H9 (cell line): ENCODE data around the gene KIF6. TPM values are rescaled to one million over a fixed set of nuclear protein-coding genes. Genes with fewer than 3 reads are reported as not detected.

Source experiments
- DNase-seq: peaks from one replicate; pipeline ENCODE4 v3.0.0-alpha.2; 2017
- H2AFZ ChIP-seq: one replicate; pipeline ENCODE4 v1.6.1; 2013; ENCODE audit warnings: mild to moderate bottlenecking, low read length, control low read depth, moderate library complexity
- H2AK5ac ChIP-seq: 2 replicates; pipeline ENCODE4 v1.6.1; 2013; ENCODE audit warnings: low read length, control low read depth, mixed read lengths; ENCODE audit not compliant: insufficient read length
- H2BK120ac ChIP-seq: one replicate; pipeline ENCODE4 v1.6.1; 2013; ENCODE audit warnings: low read depth, mild to moderate bottlenecking, low read length, control low read depth, inconsistent platforms; ENCODE audit not compliant: poor library complexity, severe bottlenecking
- H2BK12ac ChIP-seq: 2 replicates; pipeline ENCODE4 v1.6.1; 2013; ENCODE audit warnings: low read length, control low read depth, mixed read lengths, low read depth; ENCODE audit not compliant: insufficient read length
- H2BK15ac ChIP-seq: 2 replicates; pipeline ENCODE4 v1.6.1; 2013; ENCODE audit warnings: low read depth, low read length, control low read depth
- H2BK20ac ChIP-seq: one replicate; pipeline ENCODE4 v1.6.1; 2013; ENCODE audit warnings: low read depth, mild to moderate bottlenecking, low read length, control low read depth, inconsistent platforms; ENCODE audit not compliant: poor library complexity, severe bottlenecking
- H2BK5ac ChIP-seq: 2 replicates; pipeline ENCODE4 v1.6.1; 2013; ENCODE audit warnings: low read length, control low read depth, mixed read lengths; ENCODE audit not compliant: insufficient read length
- H3K14ac ChIP-seq: 2 replicates; pipeline ENCODE4 v1.6.1; 2013; ENCODE audit warnings: low read length, control low read depth; ENCODE audit not compliant: insufficient read depth
- H3K18ac ChIP-seq: 2 replicates; pipeline ENCODE4 v1.6.1; 2013; ENCODE audit warnings: low read depth, mild to moderate bottlenecking, mixed read lengths, low read length, control low read depth; ENCODE audit not compliant: insufficient read length
- H3K23ac ChIP-seq: 2 replicates; pipeline ENCODE4 v1.6.1; 2013; ENCODE audit warnings: low read length, control low read depth, mixed read lengths, low read depth; ENCODE audit not compliant: insufficient read length
- H3K23me2 ChIP-seq: 2 replicates; pipeline ENCODE4 v1.6.1; 2013; ENCODE audit warnings: low read depth, mild to moderate bottlenecking, mixed read lengths, low read length, control low read depth; ENCODE audit not compliant: insufficient read length, poor library complexity, severe bottlenecking
- H3K27ac ChIP-seq: 2 replicates; pipeline ENCODE4 v1.5.1; 2013; ENCODE audit warnings: low read length, control low read depth, mixed read lengths, low read depth; ENCODE audit not compliant: insufficient read length
- H3K27me3 ChIP-seq: 2 replicates; pipeline ENCODE4 v1.6.1; 2013; ENCODE audit warnings: low read length, control low read depth, inconsistent platforms; ENCODE audit not compliant: insufficient read depth
- H3K4ac ChIP-seq: 2 replicates; pipeline ENCODE4 v1.6.1; 2013; ENCODE audit warnings: low read depth, mild to moderate bottlenecking, control low read depth, inconsistent platforms, low read length, moderate library complexity
- H3K4me1 ChIP-seq: 2 replicates; pipeline ENCODE4 v1.6.1; 2013; ENCODE audit warnings: low read length, control low read depth, inconsistent platforms; ENCODE audit not compliant: insufficient read depth
- H3K4me2 ChIP-seq: 2 replicates; pipeline ENCODE4 v1.6.1; 2013; ENCODE audit warnings: low read length, control low read depth, mixed read lengths; ENCODE audit not compliant: insufficient read length, insufficient read depth
- H3K56ac ChIP-seq: 2 replicates; pipeline ENCODE4 v1.6.1; 2013; ENCODE audit warnings: low read depth, mild to moderate bottlenecking, mixed read lengths, low read length, control low read depth; ENCODE audit not compliant: insufficient read length
- H3K79me1 ChIP-seq: 2 replicates; pipeline ENCODE4 v1.6.1; 2013; ENCODE audit warnings: low read depth, mild to moderate bottlenecking, moderate library complexity, low read length, control low read depth, inconsistent platforms; ENCODE audit not compliant: insufficient read depth, poor library complexity, severe bottlenecking
- H3K79me2 ChIP-seq: 2 replicates; pipeline ENCODE4 v1.6.1; 2013; ENCODE audit warnings: low read length, control low read depth, inconsistent platforms; ENCODE audit not compliant: insufficient read depth
- H3K9ac ChIP-seq: 2 replicates; pipeline ENCODE4 v1.6.1; 2013; ENCODE audit warnings: low read length, control low read depth, mixed read lengths; ENCODE audit not compliant: insufficient read length; ENCODE audit errors: extremely low read depth
- H3K9me3 ChIP-seq: one replicate; pipeline ENCODE4 v1.6.1; 2013; ENCODE audit warnings: low read depth, low read length, inconsistent platforms; ENCODE audit not compliant: control insufficient read depth
- H3T11ph ChIP-seq: one replicate; pipeline ENCODE4 v1.6.1; 2013; ENCODE audit warnings: mild to moderate bottlenecking, low read length, control low read depth, inconsistent platforms
- H4K20me1 ChIP-seq: one replicate; pipeline ENCODE4 v1.6.1; 2013; ENCODE audit not compliant: control insufficient read depth, insufficient read length, insufficient read depth
- H4K5ac ChIP-seq: 2 replicates; pipeline ENCODE4 v1.6.1; 2013; ENCODE audit warnings: low read depth, mild to moderate bottlenecking, mixed read lengths, low read length, control low read depth; ENCODE audit not compliant: insufficient read length
- H4K8ac ChIP-seq: replicated peaks from 2 replicates; pipeline ENCODE4 v1.6.1; 2013; ENCODE audit warnings: low read length, control low read depth, mixed read lengths, low read depth; ENCODE audit not compliant: insufficient read length
- H4K91ac ChIP-seq: 2 replicates; pipeline ENCODE4 v1.6.1; 2013; ENCODE audit warnings: low read depth, mild to moderate bottlenecking, moderate library complexity, mixed read lengths, low read length, control low read depth; ENCODE audit not compliant: insufficient read length
- H3K27ac Mint-ChIP-seq, 3 experiments: 2 replicates in 2 of 3; 3 replicates in 1 of 3; pipeline ENCODE4 v1.8.0; 2020 to 2021; ENCODE audit warnings: mixed read lengths in 3 of 3, mild to moderate bottlenecking in 1 of 3, moderate library complexity in 1 of 3
- H3K27me3 Mint-ChIP-seq: 2 replicates; pipeline ENCODE4 v1.8.0; 2021; ENCODE audit warnings: low read depth, mild to moderate bottlenecking, moderate library complexity, mixed read lengths
- H3K36me3 Mint-ChIP-seq, 3 experiments: 2 replicates in 2 of 3; 3 replicates in 1 of 3; pipeline ENCODE4 v1.8.0; 2020 to 2021; ENCODE audit warnings: low read depth in 3 of 3, mixed read lengths in 3 of 3; ENCODE audit not compliant: insufficient read depth in 1 of 3
- H3K4me1 Mint-ChIP-seq, 2 experiments: 2 replicates each; pipeline ENCODE4 v1.8.0; 2020; ENCODE audit warnings: mixed read lengths in 2 of 2
- H3K4me3 Mint-ChIP-seq, 2 experiments: 2 replicates in 1 of 2; 3 replicates in 1 of 2; pipeline ENCODE4 v1.8.0; 2020 to 2021; ENCODE audit warnings: mild to moderate bottlenecking in 2 of 2, mixed read lengths in 2 of 2, moderate library complexity in 1 of 2
- H3K9me3 Mint-ChIP-seq, 2 experiments: 2 replicates in 1 of 2; 3 replicates in 1 of 2; pipeline ENCODE4 v1.8.0; 2020; ENCODE audit warnings: mild to moderate bottlenecking in 2 of 2, mixed read lengths in 2 of 2, moderate library complexity in 1 of 2
- CTCF ChIP-seq: fragments of 200-600 bp; sonication (generic); conservative IDR thresholded peaks from 3 replicates; pipeline ENCODE4 v1.8.0; 2021; ENCODE audit warnings: antibody characterized with exemption, mild to moderate bottlenecking
- WGBS: extraction: QIAGEN DNeasy Blood & Tissue Kit; methylation state at CpG from one replicate; pipeline ENCODE4 v1.1.7; 2013; ENCODE audit warnings: missing lambda C conversion rate, low lambda C conversion rate, mixed read lengths; ENCODE audit not compliant: insufficient read length; ENCODE audit errors: extremely low coverage; 5-methylcytosine and 5-hydroxymethylcytosine counted together
- total RNA-seq: library from RNA; stranded (reverse); gene quantifications from 2 replicates; pipeline ENCODE4 v1.2.1, GENCODE V29; 2021

The KIF6 gene
- total RNA-seq, 1 experiment from 2014 or later: 0.63 TPM

GRCh38 chr6:39362487-39362865 is 362.7 kb downstream of the KIF6 start:
- no peak overlapping the region for H3K4me2 ChIP-seq
- H3K27me3 Mint-ChIP-seq: peaks cover 15% of the 10 kb centered on the region
- no peak overlapping the region for H3K23ac ChIP-seq
- H3K27ac ChIP-seq: no peak overlapping the region
- no peaks in the 10 kb centered on the region for H3K27me3 ChIP-seq
- no peak overlapping the region for H2BK5ac ChIP-seq
- DNase-seq: no peak
- no peak overlapping the region for H2AK5ac ChIP-seq
- no peaks in the 10 kb centered on the region for H3K79me2 ChIP-seq
- H3K18ac ChIP-seq: peak overlapping the region; percentile 25
- no peaks in the 10 kb centered on the region for H3K79me1 ChIP-seq
- H4K8ac ChIP-seq: no peak overlapping the region
- no peak overlapping the region; the same call in 1 of the 2 replicates for H3K14ac ChIP-seq
- no CpG with 5 or more reads among the region's 3 CpGs for WGBS
- no peak overlapping the region for H2BK120ac ChIP-seq
- no peak overlapping the region for H3K4ac ChIP-seq
- H4K20me1 ChIP-seq: no peaks in the 10 kb centered on the region
- no peak overlapping the region for H2BK12ac ChIP-seq
- H3K4me3 Mint-ChIP-seq: no peak overlapping the region
- no peak overlapping the region for H4K91ac ChIP-seq
- H3K36me3 Mint-ChIP-seq: no peaks in the 10 kb centered on the region
- TF ChIP-seq CTCF: no peak
- no peak overlapping the region for H3K9ac ChIP-seq
- H3K9me3 Mint-ChIP-seq: no peaks in the 10 kb centered on the region
- H3K4me1 Mint-ChIP-seq: peaks cover 6 to 13% of the 10 kb centered on the region in 2 experiments
- H3K4me1 ChIP-seq: no peaks in the 10 kb centered on the region
- no peak overlapping the region for H3K56ac ChIP-seq
- 0 out of 7 replicates have a peak overlapping the region, but pooled peaks of 1 of the 3 experiments have one; percentile 10 for H3K27ac Mint-ChIP-seq
- H3K23me2 ChIP-seq: no peaks in the 10 kb centered on the region
- H2BK15ac ChIP-seq: no peak overlapping the region
- no peaks in the 10 kb centered on the region for H3K9me3 ChIP-seq
- no peak overlapping the region for H2BK20ac ChIP-seq
- no peak overlapping the region for H3T11ph ChIP-seq
- H4K5ac ChIP-seq: no peak overlapping the region
- no peak overlapping the region for H2AFZ ChIP-seq
